Measurements from ENCODE around the gene ZNF234.
"Not testable (repeated sequence)": the region's sequence is repeated elsewhere in the genome, so short reads cannot be mapped to it uniquely, and the experiment has no call there.

The ZNF234 gene

GRCh38 chr19:44182145-44182544 lies 40.8 kb downstream of the ZNF234 start:
- no peak for ATAC-seq
- no peak for DNase-seq

GRCh38 chr19:44190020-44190419 lies 48.7 kb downstream of the ZNF234 start:
- no peak for ATAC-seq
- DNase-seq: no peak

GRCh38 chr19:44192127-44192526 lies 50.8 kb downstream of the ZNF234 start:
- ATAC-seq (no peak), DNase-seq (no peak)

- no peak for DNase-seq
- ATAC-seq: no peak
Observed at GRCh38 chr19:44196772-44197171, 55.4 kb downstream of the ZNF234 start.

- DNase-seq (no peak), ATAC-seq (no peak)
Observed at GRCh38 chr19:44202470-44202869, 61.1 kb downstream of the ZNF234 start.

- DNase-seq (no peak), ATAC-seq (no peak)
Observed at GRCh38 chr19:44202974-44203373, 61.6 kb downstream of the ZNF234 start.

GRCh38 chr19:44203877-44204276 lies 62.5 kb downstream of the ZNF234 start:
- not testable (repeated sequence) for DNase-seq, ATAC-seq

- DNase-seq: no peak
- no peak for ATAC-seq
Observed at GRCh38 chr19:44204772-44205171, 63.4 kb downstream of the ZNF234 start.

GRCh38 chr19:44207126-44207803 lies 65.9 kb downstream of the ZNF234 start:
- peak; percentile 82 for DNase-seq
- peak; percentile 95 for ATAC-seq

All from stimulated activated naive CD8-positive, alpha-beta T cell treated with anti-CD3 and anti-CD28 coated beads, Interleukin-15, Interleukin-2, amounts not matched to agents 100 U/mL and 50 U/mL, for 24 hours (primary cell).